NB4 (cell line): ENCODE measurements around the gene SMCR8.

ENCODE experiments used
- POLR2A ChIP-seq: IDR thresholded peaks from 2 replicates; pipeline ENCODE4 v1.6.1; 2011; ENCODE audit warnings: mild to moderate bottlenecking; ENCODE audit not compliant: insufficient read length; ENCODE audit errors: extremely low read depth
- TF ChIP-seq, protein P1 (sequence below): IDR thresholded peaks from one replicate; pipeline ENCODE4 v1.5.1; 2012; ENCODE audit warnings: low read depth, low read length
- TF ChIP-seq, protein P2 (sequence below): IDR thresholded peaks from 2 replicates; pipeline ENCODE4 v1.6.1; 2011; ENCODE audit warnings: low read depth, low read length

DNA sequence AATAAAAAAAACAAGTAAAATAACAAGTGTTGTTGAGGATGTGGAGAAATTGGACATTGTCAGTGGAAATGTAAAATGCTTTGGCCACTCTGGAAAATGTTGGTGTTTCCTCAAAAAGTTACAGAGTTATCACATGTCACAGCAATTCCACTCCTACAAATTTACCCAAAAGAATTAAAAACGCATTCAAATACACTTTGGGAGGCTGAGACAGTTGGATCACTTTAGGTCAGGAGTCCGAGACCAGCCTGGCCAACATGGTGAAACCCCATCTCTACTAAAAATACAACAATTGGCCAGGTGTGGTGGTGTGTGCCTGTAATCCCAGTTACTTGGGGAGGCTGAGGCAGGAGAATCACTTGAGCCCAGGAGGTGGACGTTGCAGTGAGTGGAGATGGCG, 5.9 kb upstream of the SMCR8 start:
- no peak for TF ChIP-seq POLR2A
- TF ChIP-seq, protein P1, sequence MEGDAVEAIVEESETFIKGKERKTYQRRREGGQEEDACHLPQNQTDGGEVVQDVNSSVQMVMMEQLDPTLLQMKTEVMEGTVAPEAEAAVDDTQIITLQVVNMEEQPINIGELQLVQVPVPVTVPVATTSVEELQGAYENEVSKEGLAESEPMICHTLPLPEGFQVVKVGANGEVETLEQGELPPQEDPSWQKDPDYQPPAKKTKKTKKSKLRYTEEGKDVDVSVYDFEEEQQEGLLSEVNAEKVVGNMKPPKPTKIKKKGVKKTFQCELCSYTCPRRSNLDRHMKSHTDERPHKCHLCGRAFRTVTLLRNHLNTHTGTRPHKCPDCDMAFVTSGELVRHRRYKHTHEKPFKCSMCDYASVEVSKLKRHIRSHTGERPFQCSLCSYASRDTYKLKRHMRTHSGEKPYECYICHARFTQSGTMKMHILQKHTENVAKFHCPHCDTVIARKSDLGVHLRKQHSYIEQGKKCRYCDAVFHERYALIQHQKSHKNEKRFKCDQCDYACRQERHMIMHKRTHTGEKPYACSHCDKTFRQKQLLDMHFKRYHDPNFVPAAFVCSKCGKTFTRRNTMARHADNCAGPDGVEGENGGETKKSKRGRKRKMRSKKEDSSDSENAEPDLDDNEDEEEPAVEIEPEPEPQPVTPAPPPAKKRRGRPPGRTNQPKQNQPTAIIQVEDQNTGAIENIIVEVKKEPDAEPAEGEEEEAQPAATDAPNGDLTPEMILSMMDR, result no peak
- TF ChIP-seq, protein P2, sequence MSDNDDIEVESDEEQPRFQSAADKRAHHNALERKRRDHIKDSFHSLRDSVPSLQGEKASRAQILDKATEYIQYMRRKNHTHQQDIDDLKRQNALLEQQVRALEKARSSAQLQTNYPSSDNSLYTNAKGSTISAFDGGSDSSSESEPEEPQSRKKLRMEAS, result no peak
